OCI-LY7 (cell line): ENCODE measurements around the gene SV2C. TPM values are rescaled to one million over a fixed set of nuclear protein-coding genes. Genes with fewer than 3 reads are reported as not detected.
"Not testable (repeated sequence)": the region's sequence is repeated elsewhere in the genome, so short reads cannot be mapped to it uniquely, and the experiment has no call there.

ENCODE experiments used
- BruUV-seq: library from RNA; stranded (reverse); fragments of 400-500 nt; replicated peaks from 2 replicates; lab custom pipeline; 2021; lab: Mats Ljungman, UMichigan
- CTCF ChIA-PET: fragments of 300-600 bp; sonication (Branson Sonifier 250); formaldehyde crosslinking; loops from one replicate; lab custom pipeline; 2022; ENCODE audit warnings: antibody characterized with exemption; ENCODE audit not compliant: unreplicated experiment; lab: Charles Lee
- POLR2A ChIA-PET: fragments of 300-600 bp; sonication (Branson Sonifier 250); formaldehyde crosslinking; loops from one replicate; lab custom pipeline; 2022; ENCODE audit warnings: antibody characterized with exemption; lab: Charles Lee
- DNase-seq: peaks from one replicate; pipeline ENCODE4 v3.0.0-alpha.2; 2015; ENCODE audit warnings: low spot score
- H2AFZ ChIP-seq: fragments of 200-600 bp; sonication (generic), shearing (Covaris generic); 2 replicates; pipeline ENCODE4 v1.6.1; 2014; ENCODE audit warnings: mild to moderate bottlenecking, antibody characterized with exemption, low read length, moderate library complexity
- H3K27ac ChIP-seq: fragments of 200-600 bp; sonication (generic); 2 replicates; pipeline ENCODE4 v1.5.1; 2014; ENCODE audit warnings: mixed run types, low read depth, mild to moderate bottlenecking, moderate library complexity, low read length, inconsistent platforms; ENCODE audit not compliant: poor library complexity, severe bottlenecking
- H3K36me3 ChIP-seq: fragments of 200-600 bp; sonication (generic); 2 replicates; pipeline ENCODE4 v1.6.1; 2014; ENCODE audit warnings: mild to moderate bottlenecking, antibody characterized with exemption, low read length, moderate library complexity, mixed read lengths; ENCODE audit not compliant: insufficient read depth
- H3K4me1 ChIP-seq: fragments of 200-600 bp; sonication (generic); 2 replicates; pipeline ENCODE4 v1.5.1; 2014; ENCODE audit warnings: mild to moderate bottlenecking, low read length; ENCODE audit not compliant: insufficient read depth, poor library complexity, severe bottlenecking
- H3K4me2 ChIP-seq: fragments of 200-600 bp; sonication (generic); 2 replicates; pipeline ENCODE4 v1.6.1; 2014; ENCODE audit warnings: mild to moderate bottlenecking, low read length
- H3K4me3 ChIP-seq: fragments of 200-600 bp; sonication (generic); 2 replicates; pipeline ENCODE4 v1.5.1; 2014; ENCODE audit warnings: mild to moderate bottlenecking, low read depth, low read length; ENCODE audit not compliant: poor library complexity, severe bottlenecking
- H3K79me2 ChIP-seq: fragments of 200-600 bp; sonication (generic); 2 replicates; pipeline ENCODE4 v1.6.1; 2016; ENCODE audit warnings: low read depth, mild to moderate bottlenecking, low read length, moderate library complexity, mixed read lengths; ENCODE audit not compliant: insufficient read depth
- H3K9me2 ChIP-seq: fragments of 200-600 bp; sonication (generic); 2 replicates; pipeline ENCODE4 v1.6.1; 2016; ENCODE audit warnings: mild to moderate bottlenecking, low read length, mixed read lengths; ENCODE audit not compliant: insufficient read depth
- H3K9me3 ChIP-seq: fragments of 200-600 bp; sonication (generic); 2 replicates; pipeline ENCODE4 v1.6.1; 2014; ENCODE audit warnings: mild to moderate bottlenecking, mixed run types, low read length, mixed read lengths
- H4K20me1 ChIP-seq: fragments of 200-600 bp; sonication (generic); 2 replicates; pipeline ENCODE4 v1.6.1; 2014; ENCODE audit warnings: mild to moderate bottlenecking, antibody characterized with exemption, low read length, moderate library complexity, mixed read lengths; ENCODE audit not compliant: insufficient read depth
- EZH2phosphoT487 ChIP-seq: fragments of 200-600 bp; sonication (generic); IDR thresholded peaks from 2 replicates; pipeline ENCODE4 v1.6.1; 2018; ENCODE audit warnings: low read depth, borderline replicate concordance, mild to moderate bottlenecking, mixed run types, antibody characterized with exemption, low read length, moderate library complexity, mixed read lengths
- intact Hi-C: fragments of 100-400 bp; cut with micrococcal nuclease; formaldehyde crosslinking; loops from one replicate; pipeline ENCODE4 v1.10.0; 2022; ENCODE audit not compliant: unreplicated experiment
- total RNA-seq, 2 experiments: library from RNA; depleted of rRNA in 1 of 2; stranded (reverse); fragments of >200 nt in 1 of 2; shearing (Covaris generic) in 1 of 2; gene quantifications; 2 replicates each; pipeline ENCODE4 v1.2.3, GENCODE V29; 2014 to 2022
- TF ChIP-seq, protein P1 (sequence below): fragments of 200-600 bp; sonication (generic); conservative IDR thresholded peaks from 2 replicates; pipeline ENCODE4 v1.5.1; 2014; ENCODE audit warnings: mild to moderate bottlenecking, antibody characterized with exemption, low read length, moderate library complexity, mixed read lengths

The SV2C gene
- total RNA-seq, 2 experiments from 2014 or later, result not detected

DNA sequence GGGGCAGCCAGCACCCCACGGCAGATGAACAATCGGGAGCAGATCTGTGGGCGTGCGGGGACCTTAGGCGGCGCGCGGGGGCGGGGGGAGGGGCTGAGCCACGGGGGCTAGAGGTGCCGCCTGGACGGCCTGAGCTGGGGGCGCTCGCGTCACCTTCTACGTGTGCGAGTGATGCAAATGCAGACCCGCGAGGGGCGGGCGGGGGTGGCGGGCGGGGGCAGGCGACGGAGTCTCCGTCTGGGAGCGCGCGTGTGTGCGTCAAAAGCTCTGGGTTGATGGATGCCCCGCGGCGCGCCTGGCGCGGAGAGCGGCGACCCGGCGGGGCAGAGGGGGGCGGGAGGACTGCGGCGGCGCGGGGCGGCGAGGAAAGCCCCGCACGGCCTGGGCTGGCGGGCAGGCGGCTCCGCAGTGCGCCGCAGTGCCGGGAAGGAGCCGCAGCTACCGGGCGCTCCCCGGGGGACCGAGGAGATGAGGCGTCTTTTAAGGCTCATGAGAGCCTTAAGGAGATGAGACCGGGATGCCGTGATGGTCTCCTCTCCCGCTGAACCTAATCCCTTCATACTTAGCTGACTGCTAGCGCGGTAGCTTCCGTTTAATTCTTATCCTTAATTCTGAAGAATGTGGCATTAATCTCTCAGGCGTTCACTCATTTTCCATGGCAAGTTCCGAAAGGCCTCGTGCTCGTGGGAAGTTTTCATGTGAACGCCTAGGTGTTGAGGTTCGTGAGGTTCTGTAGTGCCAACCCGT is 1.5 kb downstream of the SV2C start:
- Histone ChIP-seq H3K36me3 (no peaks in the 10 kb centered on the region), H3K27ac (no peak overlapping the region), H3K4me3 (no peak overlapping the region), H3K4me2 (no peak overlapping the region), H3K79me2 (no peaks in the 10 kb centered on the region), H3K9me3 (no peaks in the 10 kb centered on the region), H3K9me2 (no peaks in the 10 kb centered on the region), H3K4me1 (no peaks in the 10 kb centered on the region), H2AFZ (no peak overlapping the region), H4K20me1 (no peaks in the 10 kb centered on the region)
- POLR2A ChIA-PET, result interaction anchor here (1.1 kb wide), 1 partner anchor 9 kb away, joined by 3 read pairs; no protein-coding TSS in a partner anchor
- CTCF ChIA-PET, result no interaction called here
- no TSS peak for BruUV-seq
- DNase-seq, result no peak
- intact Hi-C loops, result no loop called here
- TF ChIP-seq, protein P1, sequence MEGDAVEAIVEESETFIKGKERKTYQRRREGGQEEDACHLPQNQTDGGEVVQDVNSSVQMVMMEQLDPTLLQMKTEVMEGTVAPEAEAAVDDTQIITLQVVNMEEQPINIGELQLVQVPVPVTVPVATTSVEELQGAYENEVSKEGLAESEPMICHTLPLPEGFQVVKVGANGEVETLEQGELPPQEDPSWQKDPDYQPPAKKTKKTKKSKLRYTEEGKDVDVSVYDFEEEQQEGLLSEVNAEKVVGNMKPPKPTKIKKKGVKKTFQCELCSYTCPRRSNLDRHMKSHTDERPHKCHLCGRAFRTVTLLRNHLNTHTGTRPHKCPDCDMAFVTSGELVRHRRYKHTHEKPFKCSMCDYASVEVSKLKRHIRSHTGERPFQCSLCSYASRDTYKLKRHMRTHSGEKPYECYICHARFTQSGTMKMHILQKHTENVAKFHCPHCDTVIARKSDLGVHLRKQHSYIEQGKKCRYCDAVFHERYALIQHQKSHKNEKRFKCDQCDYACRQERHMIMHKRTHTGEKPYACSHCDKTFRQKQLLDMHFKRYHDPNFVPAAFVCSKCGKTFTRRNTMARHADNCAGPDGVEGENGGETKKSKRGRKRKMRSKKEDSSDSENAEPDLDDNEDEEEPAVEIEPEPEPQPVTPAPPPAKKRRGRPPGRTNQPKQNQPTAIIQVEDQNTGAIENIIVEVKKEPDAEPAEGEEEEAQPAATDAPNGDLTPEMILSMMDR, result no peak
- no peak for TF ChIP-seq EZH2phosphoT487

DNA sequence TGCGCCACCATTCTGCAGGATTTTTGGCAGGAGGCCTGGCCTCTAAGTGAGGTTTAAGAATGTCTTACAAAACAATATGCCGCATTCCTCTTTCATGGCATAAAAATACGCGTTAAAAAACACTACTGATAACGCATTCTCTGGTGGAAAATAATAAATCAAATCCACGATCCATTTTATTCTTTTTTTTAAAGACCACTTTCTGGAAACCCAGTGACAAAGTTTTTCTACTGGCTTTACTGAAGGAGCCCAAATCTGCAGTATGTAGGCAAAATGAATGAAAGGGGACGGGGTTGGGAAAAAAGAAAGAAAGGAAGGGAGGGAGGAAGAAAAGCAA is 2.0 kb downstream of the SV2C start:
- H3K79me2 ChIP-seq, result no peaks in the 10 kb centered on the region
- no peak overlapping the region for H2AFZ ChIP-seq
- no peak overlapping the region for H3K4me2 ChIP-seq
- H3K4me1 ChIP-seq, result no peaks in the 10 kb centered on the region
- H3K9me3 ChIP-seq, result no peaks in the 10 kb centered on the region
- no peaks in the 10 kb centered on the region for H3K36me3 ChIP-seq
- TF ChIP-seq, protein P1, result no peak
- no peak for TF ChIP-seq EZH2phosphoT487
- BruUV-seq, result no TSS peak
- no peak for DNase-seq
- H3K27ac ChIP-seq, result no peak overlapping the region
- intact Hi-C loops, result no loop called here
- H4K20me1 ChIP-seq, result no peaks in the 10 kb centered on the region
- no peaks in the 10 kb centered on the region for H3K9me2 ChIP-seq
- ChIA-PET POLR2A (interaction anchor here (1.1 kb wide), 1 partner anchor 9 kb away, joined by 3 read pairs; no protein-coding TSS in a partner anchor), CTCF (no interaction called here)
- no peak overlapping the region for H3K4me3 ChIP-seq

DNA sequence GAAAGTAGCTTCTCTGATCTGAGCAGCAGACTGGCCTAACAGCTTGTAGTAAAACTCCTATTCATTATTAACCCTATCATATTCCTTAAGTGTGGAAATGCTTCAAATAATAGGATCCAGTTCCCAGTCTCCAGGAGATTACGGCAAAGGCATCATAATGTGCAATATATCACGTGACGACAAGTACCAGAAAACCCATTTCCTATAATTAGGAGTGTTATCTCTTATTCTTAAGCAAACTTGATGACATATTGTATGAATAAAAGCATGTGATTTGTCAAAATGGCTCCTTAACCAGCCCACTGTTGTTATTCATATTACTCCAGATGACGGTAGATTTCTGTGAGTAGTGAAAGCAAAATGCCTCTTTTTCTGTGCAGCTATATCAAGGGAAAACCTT is 2.9 kb downstream of the SV2C start:
- Histone ChIP-seq H3K36me3 (no peaks in the 10 kb centered on the region), H3K9me3 (no peaks in the 10 kb centered on the region), H3K4me2 (no peak overlapping the region), H3K9me2 (no peaks in the 10 kb centered on the region), H4K20me1 (no peaks in the 10 kb centered on the region), H3K4me3 (no peak overlapping the region), H3K79me2 (no peaks in the 10 kb centered on the region), H2AFZ (no peak overlapping the region), H3K27ac (no peak overlapping the region), H3K4me1 (no peaks in the 10 kb centered on the region)
- BruUV-seq, result no TSS peak
- DNase-seq, result no peak
- CTCF ChIA-PET, result no interaction called here
- intact Hi-C loops, result no loop called here
- TF ChIP-seq EZH2phosphoT487, result no peak
- TF ChIP-seq, protein P1, result no peak
- POLR2A ChIA-PET, result interaction anchor here (0.6 to 1.1 kb wide), 4 partner anchors 8 to 845 kb away, joined by 3 to 8 read pairs (median 4); no protein-coding TSS in a partner anchor

DNA sequence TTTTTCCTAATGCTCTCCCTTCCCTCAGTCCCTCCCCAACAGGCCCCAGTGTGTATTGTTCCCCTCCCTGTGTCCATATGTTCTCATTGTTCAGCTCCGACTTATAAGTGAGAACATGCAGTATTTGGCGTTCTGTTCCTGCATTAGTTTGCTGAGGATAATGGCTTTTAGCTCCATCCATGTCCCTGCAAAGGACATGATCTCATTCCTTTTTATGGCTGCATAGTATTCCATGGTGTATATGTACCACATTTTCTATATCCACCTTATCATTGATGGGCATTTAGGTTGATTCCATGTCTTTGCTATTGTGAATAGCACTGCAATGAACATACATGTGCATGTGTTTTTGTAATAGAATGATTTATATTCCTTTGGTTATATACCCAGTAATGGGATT is 6.0 kb downstream of the SV2C start:
- POLR2A ChIA-PET, result interaction anchor here (0.6 to 1.0 kb wide), 2 partner anchors 18 to 657 kb away, joined by 3 to 4 read pairs; no protein-coding TSS in a partner anchor
- BruUV-seq, H4K20me1 ChIP-seq, intact Hi-C loops, H2AFZ ChIP-seq, CTCF ChIA-PET, H3K36me3 ChIP-seq, H3K4me2 ChIP-seq, H3K4me1 ChIP-seq, H3K79me2 ChIP-seq, H3K27ac ChIP-seq, H3K4me3 ChIP-seq, H3K9me2 ChIP-seq, DNase-seq, H3K9me3 ChIP-seq: not testable (repeated sequence)
